A549 (cell line): ENCODE results near the gene CBR1.

Experiments used
- CBX2 ChIP-seq: fragments of 200-600 bp; sonication (generic); IDR thresholded peaks from 2 replicates; pipeline ENCODE4 v1.6.1; 2016; ENCODE audit warnings: low read depth, mild to moderate bottlenecking, borderline replicate concordance
- CEBPB ChIP-seq, 2 experiments: fragments of >200 bp in 1 of 2; sonication (Bioruptor Twin) in 1 of 2; formaldehyde crosslinking in 1 of 2; IDR thresholded peaks; 2 replicates each; pipeline ENCODE4 v1.6.1; 2012 to 2016
- RAD21 ChIP-seq, 2 experiments: fragments of >200 bp in 1 of 2; sonication (Bioruptor Twin) in 1 of 2; formaldehyde crosslinking in 1 of 2; IDR thresholded peaks in 1 of 2; conservative IDR thresholded peaks in 1 of 2; 2 replicates in 1 of 2; 3 replicates in 1 of 2; pipeline ENCODE4 v1.6.1; 2012 to 2018; ENCODE audit warnings: inconsistent platforms in 1 of 2

GRCh38 chr21:36048357-36048756 lies 21.5 kb upstream of the CBR1 start:
- no peak for TF ChIP-seq CEBPB (IDR thresholded peaks at IDR 0.05)
- TF ChIP-seq CBX2: no peak
- no peak for TF ChIP-seq RAD21 (conservative IDR thresholded peaks at IDR 0.05 in 1 of 2, IDR thresholded peaks at IDR 0.05 in 1 of 2)
